H9 (cell line): ENCODE data around the gene BDNF. TPM values are rescaled to one million over a fixed set of nuclear protein-coding genes. Genes with fewer than 3 reads are reported as not detected.

ENCODE experiments used
- DNase-seq: peaks from one replicate; pipeline ENCODE4 v3.0.0-alpha.2; 2017
- H2AFZ ChIP-seq: one replicate; pipeline ENCODE4 v1.6.1; 2013; ENCODE audit warnings: mild to moderate bottlenecking, low read length, control low read depth, moderate library complexity
- H2AK5ac ChIP-seq: 2 replicates; pipeline ENCODE4 v1.6.1; 2013; ENCODE audit warnings: low read length, control low read depth, mixed read lengths; ENCODE audit not compliant: insufficient read length
- H2BK120ac ChIP-seq: one replicate; pipeline ENCODE4 v1.6.1; 2013; ENCODE audit warnings: low read depth, mild to moderate bottlenecking, low read length, control low read depth, inconsistent platforms; ENCODE audit not compliant: poor library complexity, severe bottlenecking
- H2BK12ac ChIP-seq: 2 replicates; pipeline ENCODE4 v1.6.1; 2013; ENCODE audit warnings: low read length, control low read depth, mixed read lengths, low read depth; ENCODE audit not compliant: insufficient read length
- H2BK15ac ChIP-seq: 2 replicates; pipeline ENCODE4 v1.6.1; 2013; ENCODE audit warnings: low read depth, low read length, control low read depth
- H2BK20ac ChIP-seq: one replicate; pipeline ENCODE4 v1.6.1; 2013; ENCODE audit warnings: low read depth, mild to moderate bottlenecking, low read length, control low read depth, inconsistent platforms; ENCODE audit not compliant: poor library complexity, severe bottlenecking
- H2BK5ac ChIP-seq: 2 replicates; pipeline ENCODE4 v1.6.1; 2013; ENCODE audit warnings: low read length, control low read depth, mixed read lengths; ENCODE audit not compliant: insufficient read length
- H3K14ac ChIP-seq: 2 replicates; pipeline ENCODE4 v1.6.1; 2013; ENCODE audit warnings: low read length, control low read depth; ENCODE audit not compliant: insufficient read depth
- H3K18ac ChIP-seq: 2 replicates; pipeline ENCODE4 v1.6.1; 2013; ENCODE audit warnings: low read depth, mild to moderate bottlenecking, mixed read lengths, low read length, control low read depth; ENCODE audit not compliant: insufficient read length
- H3K23ac ChIP-seq: 2 replicates; pipeline ENCODE4 v1.6.1; 2013; ENCODE audit warnings: low read length, control low read depth, mixed read lengths, low read depth; ENCODE audit not compliant: insufficient read length
- H3K23me2 ChIP-seq: 2 replicates; pipeline ENCODE4 v1.6.1; 2013; ENCODE audit warnings: low read depth, mild to moderate bottlenecking, mixed read lengths, low read length, control low read depth; ENCODE audit not compliant: insufficient read length, poor library complexity, severe bottlenecking
- H3K27ac ChIP-seq: 2 replicates; pipeline ENCODE4 v1.5.1; 2013; ENCODE audit warnings: low read length, control low read depth, mixed read lengths, low read depth; ENCODE audit not compliant: insufficient read length
- H3K27me3 ChIP-seq: 2 replicates; pipeline ENCODE4 v1.6.1; 2013; ENCODE audit warnings: low read length, control low read depth, inconsistent platforms; ENCODE audit not compliant: insufficient read depth
- H3K4ac ChIP-seq: 2 replicates; pipeline ENCODE4 v1.6.1; 2013; ENCODE audit warnings: low read depth, mild to moderate bottlenecking, control low read depth, inconsistent platforms, low read length, moderate library complexity
- H3K4me1 ChIP-seq: 2 replicates; pipeline ENCODE4 v1.6.1; 2013; ENCODE audit warnings: low read length, control low read depth, inconsistent platforms; ENCODE audit not compliant: insufficient read depth
- H3K4me2 ChIP-seq: 2 replicates; pipeline ENCODE4 v1.6.1; 2013; ENCODE audit warnings: low read length, control low read depth, mixed read lengths; ENCODE audit not compliant: insufficient read length, insufficient read depth
- H3K56ac ChIP-seq: 2 replicates; pipeline ENCODE4 v1.6.1; 2013; ENCODE audit warnings: low read depth, mild to moderate bottlenecking, mixed read lengths, low read length, control low read depth; ENCODE audit not compliant: insufficient read length
- H3K79me1 ChIP-seq: 2 replicates; pipeline ENCODE4 v1.6.1; 2013; ENCODE audit warnings: low read depth, mild to moderate bottlenecking, moderate library complexity, low read length, control low read depth, inconsistent platforms; ENCODE audit not compliant: insufficient read depth, poor library complexity, severe bottlenecking
- H3K79me2 ChIP-seq: 2 replicates; pipeline ENCODE4 v1.6.1; 2013; ENCODE audit warnings: low read length, control low read depth, inconsistent platforms; ENCODE audit not compliant: insufficient read depth
- H3K9ac ChIP-seq: 2 replicates; pipeline ENCODE4 v1.6.1; 2013; ENCODE audit warnings: low read length, control low read depth, mixed read lengths; ENCODE audit not compliant: insufficient read length; ENCODE audit errors: extremely low read depth
- H3K9me3 ChIP-seq: one replicate; pipeline ENCODE4 v1.6.1; 2013; ENCODE audit warnings: low read depth, low read length, inconsistent platforms; ENCODE audit not compliant: control insufficient read depth
- H3T11ph ChIP-seq: one replicate; pipeline ENCODE4 v1.6.1; 2013; ENCODE audit warnings: mild to moderate bottlenecking, low read length, control low read depth, inconsistent platforms
- H4K20me1 ChIP-seq: one replicate; pipeline ENCODE4 v1.6.1; 2013; ENCODE audit not compliant: control insufficient read depth, insufficient read length, insufficient read depth
- H4K5ac ChIP-seq: 2 replicates; pipeline ENCODE4 v1.6.1; 2013; ENCODE audit warnings: low read depth, mild to moderate bottlenecking, mixed read lengths, low read length, control low read depth; ENCODE audit not compliant: insufficient read length
- H4K8ac ChIP-seq: replicated peaks from 2 replicates; pipeline ENCODE4 v1.6.1; 2013; ENCODE audit warnings: low read length, control low read depth, mixed read lengths, low read depth; ENCODE audit not compliant: insufficient read length
- H4K91ac ChIP-seq: 2 replicates; pipeline ENCODE4 v1.6.1; 2013; ENCODE audit warnings: low read depth, mild to moderate bottlenecking, moderate library complexity, mixed read lengths, low read length, control low read depth; ENCODE audit not compliant: insufficient read length
- H3K27ac Mint-ChIP-seq, 3 experiments: 2 replicates in 2 of 3; 3 replicates in 1 of 3; pipeline ENCODE4 v1.8.0; 2020 to 2021; ENCODE audit warnings: mixed read lengths in 3 of 3, mild to moderate bottlenecking in 1 of 3, moderate library complexity in 1 of 3
- H3K27me3 Mint-ChIP-seq: 2 replicates; pipeline ENCODE4 v1.8.0; 2021; ENCODE audit warnings: low read depth, mild to moderate bottlenecking, moderate library complexity, mixed read lengths
- H3K36me3 Mint-ChIP-seq, 3 experiments: 2 replicates in 2 of 3; 3 replicates in 1 of 3; pipeline ENCODE4 v1.8.0; 2020 to 2021; ENCODE audit warnings: low read depth in 3 of 3, mixed read lengths in 3 of 3; ENCODE audit not compliant: insufficient read depth in 1 of 3
- H3K4me1 Mint-ChIP-seq, 2 experiments: 2 replicates each; pipeline ENCODE4 v1.8.0; 2020; ENCODE audit warnings: mixed read lengths in 2 of 2
- H3K4me3 Mint-ChIP-seq, 2 experiments: 2 replicates in 1 of 2; 3 replicates in 1 of 2; pipeline ENCODE4 v1.8.0; 2020 to 2021; ENCODE audit warnings: mild to moderate bottlenecking in 2 of 2, mixed read lengths in 2 of 2, moderate library complexity in 1 of 2
- H3K9me3 Mint-ChIP-seq, 2 experiments: 2 replicates in 1 of 2; 3 replicates in 1 of 2; pipeline ENCODE4 v1.8.0; 2020; ENCODE audit warnings: mild to moderate bottlenecking in 2 of 2, mixed read lengths in 2 of 2, moderate library complexity in 1 of 2
- total RNA-seq: library from RNA; stranded (reverse); gene quantifications from 2 replicates; pipeline ENCODE4 v1.2.1, GENCODE V29; 2021
- TF ChIP-seq, protein P1 (sequence below): fragments of 200-600 bp; sonication (generic); conservative IDR thresholded peaks from 3 replicates; pipeline ENCODE4 v1.8.0; 2021; ENCODE audit warnings: antibody characterized with exemption, mild to moderate bottlenecking

Gene BDNF
- total RNA-seq, 1 experiment from 2014 or later: 2.7 TPM

- Histone ChIP-seq H2BK5ac (no peak overlapping the region), H3K18ac (no peak overlapping the region)
These were observed 86.2 kb downstream of the BDNF start for GRCh38 chr11:27614092-27614491.

More at GRCh38 chr11:27614092-27614491, 86.2 kb downstream of the BDNF start:
- Histone ChIP-seq H3K4me1 (no peaks in the 10 kb centered on the region), H2AK5ac (no peak overlapping the region), H2BK15ac (no peak overlapping the region), H2BK120ac (no peak overlapping the region), H3K79me2 (no peaks in the 10 kb centered on the region), H2BK12ac (no peak overlapping the region), H3K4me2 (no peak overlapping the region), H3T11ph (no peak overlapping the region), H3K4ac (no peak overlapping the region), H4K91ac (no peak overlapping the region), H3K9me3 (no peaks in the 10 kb centered on the region), H3K56ac (no peak overlapping the region), H2AFZ (no peak overlapping the region), H3K23ac (no peak overlapping the region), H3K23me2 (no peaks in the 10 kb centered on the region), H4K20me1 (no peaks in the 10 kb centered on the region), H3K79me1 (no peaks in the 10 kb centered on the region), H4K8ac (no peak overlapping the region), H2BK20ac (no peak overlapping the region), H3K27me3 (no peaks in the 10 kb centered on the region), H3K14ac (no peak overlapping the region), H4K5ac (no peak overlapping the region), H3K27ac (no peak overlapping the region), H3K9ac (no peak overlapping the region)
- Mint-ChIP-seq H3K4me3 (no peak overlapping the region), H3K9me3 (no peaks in the 10 kb centered on the region), H3K36me3 (peaks cover 27 to 32% (median 29%) of the 10 kb centered on the region in 3 experiments; a peak in 6 of 7 replicates), H3K27me3 (peaks cover 12% of the 10 kb centered on the region), H3K4me1 (peaks cover 9 to 20% of the 10 kb centered on the region in 2 experiments), H3K27ac (peak overlapping the region in 1 of 3 experiments; percentile 65; a peak in 1 of 7 replicates)
- no peak for DNase-seq
- TF ChIP-seq, protein P1, sequence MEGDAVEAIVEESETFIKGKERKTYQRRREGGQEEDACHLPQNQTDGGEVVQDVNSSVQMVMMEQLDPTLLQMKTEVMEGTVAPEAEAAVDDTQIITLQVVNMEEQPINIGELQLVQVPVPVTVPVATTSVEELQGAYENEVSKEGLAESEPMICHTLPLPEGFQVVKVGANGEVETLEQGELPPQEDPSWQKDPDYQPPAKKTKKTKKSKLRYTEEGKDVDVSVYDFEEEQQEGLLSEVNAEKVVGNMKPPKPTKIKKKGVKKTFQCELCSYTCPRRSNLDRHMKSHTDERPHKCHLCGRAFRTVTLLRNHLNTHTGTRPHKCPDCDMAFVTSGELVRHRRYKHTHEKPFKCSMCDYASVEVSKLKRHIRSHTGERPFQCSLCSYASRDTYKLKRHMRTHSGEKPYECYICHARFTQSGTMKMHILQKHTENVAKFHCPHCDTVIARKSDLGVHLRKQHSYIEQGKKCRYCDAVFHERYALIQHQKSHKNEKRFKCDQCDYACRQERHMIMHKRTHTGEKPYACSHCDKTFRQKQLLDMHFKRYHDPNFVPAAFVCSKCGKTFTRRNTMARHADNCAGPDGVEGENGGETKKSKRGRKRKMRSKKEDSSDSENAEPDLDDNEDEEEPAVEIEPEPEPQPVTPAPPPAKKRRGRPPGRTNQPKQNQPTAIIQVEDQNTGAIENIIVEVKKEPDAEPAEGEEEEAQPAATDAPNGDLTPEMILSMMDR: no peak
